Peyer's patch (tissue), 4 donors: ENCODE results near the gene SUGP1.

Experiments
- CTCF ChIP-seq, 6 experiments: fragments of 450-650 bp in 4 of 6; fragments of 200-600 bp in 2 of 6; sonication (generic) in 1 of 6; IDR thresholded peaks; one replicate each; pipeline ENCODE4 v1.5.1; 2017 to 2019; ENCODE audit warnings: antibody characterized with exemption in 6 of 6, mild to moderate bottlenecking in 3 of 6, moderate library complexity in 1 of 6
- POLR2A ChIP-seq, 2 donors: fragments of 450-650 bp; IDR thresholded peaks; one replicate each; pipeline ENCODE4 v1.5.1; 2017; ENCODE audit warnings: antibody characterized with exemption in 2 of 2, mild to moderate bottlenecking in 2 of 2, moderate library complexity in 2 of 2

- TF ChIP-seq CTCF (IDR thresholded peaks at IDR 0.05) (no peak), POLR2A (IDR thresholded peaks at IDR 0.05) (no peak)
These were observed 34.6 kb downstream of the SUGP1 start for GRCh38 chr19:19285686-19286085.
